Gastroesophageal sphincter (tissue), 3 donors: Measurements from ENCODE around the gene BOC.

Experiments
- POLR2A ChIP-seq, 2 donors: fragments of 450-650 bp; IDR thresholded peaks; one replicate each; pipeline ENCODE4 v1.6.1; 2017; ENCODE audit warnings: antibody characterized with exemption in 2 of 2, mild to moderate bottlenecking in 2 of 2, moderate library complexity in 1 of 2
- TF ChIP-seq, protein P1 (sequence below), 4 experiments: fragments of 200-600 bp in 2 of 4; fragments of 450-650 bp in 2 of 4; sonication (generic) in 1 of 4; IDR thresholded peaks; one replicate each; pipeline ENCODE4 v1.5.1; 2017 to 2019; ENCODE audit warnings: antibody characterized with exemption in 4 of 4, mild to moderate bottlenecking in 2 of 4, moderate library complexity in 2 of 4

DNA sequence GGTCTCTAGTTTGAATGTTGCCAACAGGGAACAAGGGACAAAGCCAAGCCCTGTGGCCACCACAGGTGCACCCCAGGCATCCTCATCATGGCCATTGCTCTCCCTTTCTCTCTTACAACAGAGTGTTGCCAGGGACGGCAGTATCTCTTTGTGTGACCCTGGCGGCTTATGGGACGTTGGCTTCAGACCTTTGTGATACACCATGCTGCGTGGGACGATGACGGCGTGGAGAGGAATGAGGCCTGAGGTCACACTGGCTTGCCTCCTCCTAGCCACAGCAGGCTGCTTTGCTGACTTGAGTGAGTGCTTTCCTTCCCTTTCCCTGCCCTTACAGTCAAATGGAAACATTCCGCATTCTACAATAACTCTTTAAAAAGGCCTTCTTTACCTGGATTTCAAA is 38.2 kb downstream of the BOC start:
- TF ChIP-seq, protein P1, sequence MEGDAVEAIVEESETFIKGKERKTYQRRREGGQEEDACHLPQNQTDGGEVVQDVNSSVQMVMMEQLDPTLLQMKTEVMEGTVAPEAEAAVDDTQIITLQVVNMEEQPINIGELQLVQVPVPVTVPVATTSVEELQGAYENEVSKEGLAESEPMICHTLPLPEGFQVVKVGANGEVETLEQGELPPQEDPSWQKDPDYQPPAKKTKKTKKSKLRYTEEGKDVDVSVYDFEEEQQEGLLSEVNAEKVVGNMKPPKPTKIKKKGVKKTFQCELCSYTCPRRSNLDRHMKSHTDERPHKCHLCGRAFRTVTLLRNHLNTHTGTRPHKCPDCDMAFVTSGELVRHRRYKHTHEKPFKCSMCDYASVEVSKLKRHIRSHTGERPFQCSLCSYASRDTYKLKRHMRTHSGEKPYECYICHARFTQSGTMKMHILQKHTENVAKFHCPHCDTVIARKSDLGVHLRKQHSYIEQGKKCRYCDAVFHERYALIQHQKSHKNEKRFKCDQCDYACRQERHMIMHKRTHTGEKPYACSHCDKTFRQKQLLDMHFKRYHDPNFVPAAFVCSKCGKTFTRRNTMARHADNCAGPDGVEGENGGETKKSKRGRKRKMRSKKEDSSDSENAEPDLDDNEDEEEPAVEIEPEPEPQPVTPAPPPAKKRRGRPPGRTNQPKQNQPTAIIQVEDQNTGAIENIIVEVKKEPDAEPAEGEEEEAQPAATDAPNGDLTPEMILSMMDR (IDR thresholded peaks at IDR 0.05), result no peak
- TF ChIP-seq POLR2A (IDR thresholded peaks at IDR 0.05), result no peak
